HEK293T (cell line): ENCODE data around the gene SORBS1.

Experiments used
- CTCF ChIA-PET: fragments of 350-600 bp; formaldehyde crosslinking; extraction: SDS; loops from one replicate; lab custom pipeline; 2021; ENCODE audit warnings: antibody characterized with exemption, inconsistent platforms; lab: Yijun Ruan, JAX
- POLR2A ChIA-PET: fragments of 350-600 bp; formaldehyde crosslinking; extraction: SDS; loops from one replicate; lab custom pipeline; 2020; ENCODE audit warnings: antibody characterized with exemption, inconsistent platforms; lab: Yijun Ruan, JAX
- DNase-seq: peaks from one replicate; pipeline ENCODE4 v3.0.0; 2012; ENCODE audit warnings: mixed read lengths; ENCODE audit errors: extremely low spot score
- ARNT ChIP-seq: fragments of 450-650 bp; IDR thresholded peaks from 2 replicates; pipeline ENCODE4 v1.6.1; 2017; ENCODE audit warnings: mild to moderate bottlenecking
- BHLHE40 ChIP-seq: fragments of 450-650 bp; IDR thresholded peaks from 2 replicates; pipeline ENCODE4 v1.6.1; 2016; ENCODE audit warnings: mild to moderate bottlenecking, moderate library complexity, borderline replicate concordance
- CTBP1 ChIP-seq: fragments of 450-650 bp; IDR thresholded peaks from 2 replicates; pipeline ENCODE4 v1.6.1; 2016; ENCODE audit warnings: borderline replicate concordance
- ELF4 ChIP-seq: fragments of 450-650 bp; IDR thresholded peaks from 2 replicates; pipeline ENCODE4 v1.6.1; 2017; ENCODE audit warnings: antibody characterized with exemption
- FOXA1 ChIP-seq: fragments of 450-650 bp; IDR thresholded peaks from 2 replicates; pipeline ENCODE4 v1.6.1; 2016; ENCODE audit warnings: mild to moderate bottlenecking
- FOXK2 ChIP-seq: fragments of 450-650 bp; IDR thresholded peaks from 2 replicates; pipeline ENCODE4 v1.6.1; 2016; ENCODE audit warnings: mild to moderate bottlenecking
- FOXM1 ChIP-seq: fragments of 450-650 bp; IDR thresholded peaks from 2 replicates; pipeline ENCODE4 v1.6.1; 2017; ENCODE audit warnings: mild to moderate bottlenecking, borderline replicate concordance
- HDGF ChIP-seq: fragments of 450-650 bp; IDR thresholded peaks from 2 replicates; pipeline ENCODE4 v1.6.1; 2017; ENCODE audit warnings: antibody characterized with exemption, borderline replicate concordance
- L3MBTL2 ChIP-seq: fragments of 450-650 bp; conservative IDR thresholded peaks from 2 replicates; pipeline ENCODE4 v1.6.1; 2016; ENCODE audit warnings: mild to moderate bottlenecking
- LEF1 ChIP-seq: fragments of 450-650 bp; IDR thresholded peaks from 2 replicates; pipeline ENCODE4 v1.6.1; 2017; ENCODE audit warnings: mild to moderate bottlenecking, borderline replicate concordance
- NFRKB ChIP-seq: fragments of 450-650 bp; IDR thresholded peaks from 2 replicates; pipeline ENCODE4 v1.6.1; 2016; ENCODE audit warnings: mild to moderate bottlenecking, moderate library complexity
- PKNOX1 ChIP-seq: fragments of 450-650 bp; IDR thresholded peaks from 2 replicates; pipeline ENCODE4 v1.6.1; 2016
- SP1 ChIP-seq: fragments of 450-650 bp; IDR thresholded peaks from 2 replicates; pipeline ENCODE4 v1.6.1; 2017
- SUZ12 ChIP-seq: fragments of 450-650 bp; IDR thresholded peaks from 2 replicates; pipeline ENCODE4 v1.6.1; 2016; ENCODE audit warnings: mild to moderate bottlenecking
- TARDBP ChIP-seq: fragments of 450-650 bp; IDR thresholded peaks from 2 replicates; pipeline ENCODE4 v1.6.1; 2016
- ZNF384 ChIP-seq: fragments of 450-650 bp; IDR thresholded peaks from 2 replicates; pipeline ENCODE4 v1.6.1; 2016

The SORBS1 gene

GRCh38 chr10:95499482-95499989, 61.6 kb downstream of the SORBS1 start:
- CTCF ChIA-PET: no interaction called here
- TF ChIP-seq HDGF: no peak
- no peak for TF ChIP-seq FOXK2
- TF ChIP-seq FOXA1: no peak
- TF ChIP-seq NFRKB: no peak
- no peak for TF ChIP-seq TARDBP
- no peak for TF ChIP-seq ZNF384
- no peak for TF ChIP-seq ELF4
- no peak for TF ChIP-seq CTBP1
- TF ChIP-seq LEF1: no peak
- no peak for TF ChIP-seq BHLHE40
- no peak for TF ChIP-seq SUZ12
- TF ChIP-seq PKNOX1: no peak
- no peak for TF ChIP-seq SP1
- TF ChIP-seq FOXM1: no peak
- no peak for TF ChIP-seq ARNT
- TF ChIP-seq L3MBTL2: no peak
- POLR2A ChIA-PET: no interaction called here
- DNase-seq: no peak

GRCh38 chr10:95496951-95497350, 64.2 kb downstream of the SORBS1 start:
- no peak for DNase-seq
- CTCF ChIA-PET: no interaction called here
- POLR2A ChIA-PET: no interaction called here
- no peak for TF ChIP-seq SP1

GRCh38 chr10:95496246-95496911, 64.8 kb downstream of the SORBS1 start:
- ChIA-PET POLR2A (no interaction called here), CTCF (no interaction called here)
- no peak for TF ChIP-seq SUZ12
- TF ChIP-seq LEF1: no peak
- TF ChIP-seq ZNF384: no peak
- no peak for TF ChIP-seq FOXK2
- TF ChIP-seq HDGF: no peak
- TF ChIP-seq FOXM1: no peak
- TF ChIP-seq CTBP1: no peak
- no peak for TF ChIP-seq ELF4
- TF ChIP-seq PKNOX1: no peak
- no peak for TF ChIP-seq NFRKB
- no peak for TF ChIP-seq FOXA1
- DNase-seq: no peak

DNA sequence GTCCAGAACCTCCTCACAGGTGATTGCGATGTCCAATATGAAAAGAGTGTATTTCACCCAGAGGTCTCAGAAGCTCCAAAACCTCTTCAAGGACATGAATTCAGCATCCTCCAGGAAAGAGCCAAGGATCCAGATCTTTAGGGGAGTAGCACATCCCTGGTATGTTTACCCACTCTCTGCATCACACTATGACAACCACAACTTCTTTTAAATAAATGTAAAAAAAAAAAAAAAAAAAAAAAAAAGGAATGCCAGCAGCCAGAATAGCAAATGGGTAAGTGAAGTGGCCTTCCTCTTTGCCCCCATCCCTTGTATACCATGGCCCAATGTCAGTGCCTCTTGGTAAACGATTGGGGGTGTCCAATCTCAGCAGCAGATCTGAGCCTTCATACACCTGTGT, 67.3 kb downstream of the SORBS1 start:
- TF ChIP-seq ZNF384 (no peak), PKNOX1 (no peak), FOXK2 (no peak), NFRKB (no peak), SP1 (no peak), CTBP1 (no peak), SUZ12 (no peak), LEF1 (no peak), FOXA1 (no peak), HDGF (no peak), L3MBTL2 (no peak), FOXM1 (no peak), TARDBP (no peak), BHLHE40 (no peak), ELF4 (no peak), ARNT (no peak)
- CTCF ChIA-PET: no interaction called here
- POLR2A ChIA-PET: no interaction called here
- DNase-seq: no peak

DNA sequence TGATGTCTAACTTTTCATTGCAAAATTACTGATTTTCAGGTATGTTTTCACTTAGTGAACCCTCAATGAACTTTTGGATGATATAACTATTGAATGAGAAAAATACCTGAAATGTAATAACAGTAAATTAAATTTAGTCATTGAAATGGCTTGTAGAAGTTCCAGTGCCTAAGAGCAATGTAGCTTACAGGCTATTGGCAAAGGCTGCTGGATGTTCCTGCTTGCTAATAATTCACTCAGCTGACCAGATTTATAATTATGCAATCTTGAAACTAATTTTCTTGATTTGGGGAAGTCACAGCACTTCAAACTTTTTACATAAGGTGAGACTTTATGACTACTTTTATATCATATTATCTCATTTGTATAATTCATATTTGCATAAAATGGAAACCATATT, 73.2 kb downstream of the SORBS1 start:
- no peak for TF ChIP-seq HDGF
- ChIA-PET POLR2A (no interaction called here), CTCF (no interaction called here)
- DNase-seq: no peak

DNA sequence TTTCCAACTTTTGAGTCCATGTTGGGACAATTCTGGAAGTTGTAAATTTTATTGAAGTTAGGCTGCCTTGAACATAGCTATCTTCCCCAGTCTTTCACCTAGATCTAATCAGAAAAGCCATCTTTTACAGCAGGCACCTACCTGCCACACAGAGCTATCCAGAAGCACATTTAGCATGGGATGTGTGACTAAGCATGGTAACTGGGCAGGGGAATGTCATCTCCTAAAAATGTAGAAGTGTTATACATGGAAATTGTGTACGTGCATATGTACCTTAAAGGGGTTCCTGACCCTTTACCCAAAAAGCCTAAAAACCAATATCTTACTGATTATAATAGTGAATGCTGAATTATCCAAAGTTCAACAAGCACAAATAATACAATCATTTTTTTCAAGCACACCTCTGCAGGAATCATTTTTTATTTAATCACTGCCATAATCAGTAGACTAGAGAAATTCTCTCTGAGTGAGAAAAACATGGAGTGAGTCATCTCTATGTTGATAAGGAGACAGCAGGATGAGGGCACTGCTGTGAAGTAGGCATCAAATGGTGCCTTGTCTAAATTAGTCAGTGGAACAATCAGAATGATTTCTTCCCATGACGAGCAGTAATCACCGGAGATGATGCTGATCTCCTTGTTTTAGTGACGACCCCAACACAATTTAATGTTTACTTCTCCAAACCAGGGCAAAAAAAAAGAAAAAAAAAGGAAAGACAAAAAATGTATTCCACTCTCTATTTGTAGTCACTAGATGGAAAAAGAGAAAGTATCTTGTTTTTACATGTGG, 75.9 kb downstream of the SORBS1 start:
- DNase-seq: no peak
- TF ChIP-seq TARDBP (no peak), FOXM1 (no peak), ELF4 (no peak), CTBP1 (no peak), ZNF384 (no peak)
- ChIA-PET CTCF (no interaction called here), POLR2A (no interaction called here)
